BLaER1 (cell line): ENCODE results near the gene GABBR2.
A peak's percentile ranks its signal among the peaks of the same experiment; 100 is the strongest.
"Not testable (repeated sequence)": the region's sequence is repeated elsewhere in the genome, so short reads cannot be mapped to it uniquely, and the experiment has no call there.

Experiments
- H3K27ac ChIP-seq: shearing (Covaris generic); formaldehyde crosslinking; 2 replicates; pipeline ENCODE4 v1.8.1; 2022
- H3K27me3 ChIP-seq: shearing (Covaris generic); formaldehyde crosslinking; 2 replicates; pipeline ENCODE4 v1.8.1; 2022
- H3K36me3 ChIP-seq: shearing (Covaris generic); formaldehyde crosslinking; 2 replicates; pipeline ENCODE4 v1.8.1; 2022
- H3K4me1 ChIP-seq: shearing (Covaris generic); formaldehyde crosslinking; 2 replicates; pipeline ENCODE4 v1.8.1; 2022
- H3K4me2 ChIP-seq: shearing (Covaris generic); formaldehyde crosslinking; 2 replicates; pipeline ENCODE4 v1.8.1; 2022
- H3K4me3 ChIP-seq: shearing (Covaris generic); formaldehyde crosslinking; 2 replicates; pipeline ENCODE4 v1.8.1; 2022
- H3K9ac ChIP-seq: shearing (Covaris generic); formaldehyde crosslinking; 2 replicates; pipeline ENCODE4 v1.8.1; 2022
- H3K9me3 ChIP-seq: shearing (Covaris generic); formaldehyde crosslinking; 2 replicates; pipeline ENCODE4 v1.8.1; 2022
- H4K20me1 ChIP-seq: shearing (Covaris generic); formaldehyde crosslinking; 2 replicates; pipeline ENCODE4 v1.8.1; 2022
- Cebpa-rat ChIP-seq: shearing (Covaris generic); IDR thresholded peaks from 2 replicates; pipeline ENCODE4 v1.8.1; 2022

The GABBR2 gene

GRCh38 chr9:98479967-98480847, 228.5 kb downstream of the GABBR2 start:
- Histone ChIP-seq H3K27ac (no peak overlapping the region), H3K9ac (no peak overlapping the region), H3K4me2 (no peak overlapping the region), H3K27me3 (no peaks in the 10 kb centered on the region), H3K4me1 (peaks cover 54% of the 10 kb centered on the region), H3K9me3 (no peaks in the 10 kb centered on the region), H4K20me1 (no peaks in the 10 kb centered on the region), H3K4me3 (no peak overlapping the region), H3K36me3 (no peaks in the 10 kb centered on the region)
- no peak for TF ChIP-seq Cebpa-rat

DNA sequence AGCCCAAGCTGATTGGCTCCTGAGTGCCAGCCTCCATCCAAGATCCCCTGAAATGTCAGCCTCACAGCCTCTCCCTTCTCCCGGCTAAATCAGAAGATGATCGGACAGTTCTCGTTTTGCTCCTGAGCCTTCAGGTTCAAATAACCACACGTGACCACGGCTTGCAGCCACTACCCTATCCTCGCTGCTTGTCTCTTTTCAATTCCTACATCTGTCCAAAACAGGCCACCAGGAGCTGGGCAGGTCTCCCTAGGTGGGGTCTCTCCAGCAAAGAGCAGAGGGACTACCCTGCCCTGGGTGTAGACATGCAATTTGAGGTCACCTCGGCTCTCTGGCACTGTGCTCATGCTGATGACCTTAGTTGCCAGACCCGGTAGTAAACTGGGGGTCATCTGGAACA, 229.3 kb downstream of the GABBR2 start:
- no peaks in the 10 kb centered on the region for H3K27me3 ChIP-seq
- no peak overlapping the region for H3K4me3 ChIP-seq
- H3K9me3 ChIP-seq = 0 out of 2 replicates have a peak, but pooled peaks cover 4% of the 10 kb centered on the region
- peaks cover 54% of the 10 kb centered on the region for H3K4me1 ChIP-seq
- no peak overlapping the region for H3K27ac ChIP-seq
- H3K9ac ChIP-seq = no peak overlapping the region
- H3K36me3 ChIP-seq = no peaks in the 10 kb centered on the region
- TF ChIP-seq Cebpa-rat = no peak
- no peak overlapping the region for H3K4me2 ChIP-seq
- H4K20me1 ChIP-seq = no peaks in the 10 kb centered on the region

DNA sequence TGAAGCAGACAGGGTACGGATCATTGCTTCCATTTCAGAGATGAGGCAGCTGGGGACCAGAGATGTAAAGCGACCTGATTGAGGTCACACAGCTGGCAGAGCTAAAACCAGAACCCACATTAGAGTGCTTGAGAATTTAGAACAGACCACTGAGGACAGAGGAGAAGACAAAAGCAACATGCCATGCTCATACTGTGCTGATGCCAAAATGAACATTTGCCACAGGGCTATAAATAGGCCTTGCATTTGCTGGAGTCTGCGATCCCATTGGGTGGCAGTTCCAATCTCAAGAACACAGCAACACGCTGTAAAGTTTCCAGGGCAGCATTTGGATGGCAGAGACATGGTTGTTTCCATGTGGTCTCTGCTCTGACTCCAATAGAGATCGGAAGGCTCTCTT, 230.9 kb downstream of the GABBR2 start:
- H3K27me3 ChIP-seq = no peaks in the 10 kb centered on the region
- no peak overlapping the region for H3K4me3 ChIP-seq
- H3K27ac ChIP-seq = no peak overlapping the region; the same call in 1 of the 2 replicates
- peaks cover 46% of the 10 kb centered on the region for H3K4me1 ChIP-seq
- TF ChIP-seq Cebpa-rat = no peak
- no peaks in the 10 kb centered on the region for H3K36me3 ChIP-seq
- 0 out of 2 replicates have a peak, but pooled peaks cover 4% of the 10 kb centered on the region for H3K9me3 ChIP-seq
- H3K4me2 ChIP-seq = peak overlapping the region; percentile 56
- no peaks in the 10 kb centered on the region for H4K20me1 ChIP-seq
- no peak overlapping the region for H3K9ac ChIP-seq

- no peaks in the 10 kb centered on the region for H3K36me3 ChIP-seq
- no peaks in the 10 kb centered on the region for H4K20me1 ChIP-seq
- H3K27me3 ChIP-seq = no peaks in the 10 kb centered on the region
- H3K27ac ChIP-seq = no peak overlapping the region
- H3K9me3 ChIP-seq = peaks cover 15% of the 10 kb centered on the region; the same call in 1 of the 2 replicates
- no peak overlapping the region for H3K9ac ChIP-seq
- TF ChIP-seq Cebpa-rat = no peak
- no peak overlapping the region for H3K4me3 ChIP-seq
- H3K4me2 ChIP-seq = no peak overlapping the region
- H3K4me1 ChIP-seq = peaks cover 22% of the 10 kb centered on the region
These were observed 236.5 kb downstream of the GABBR2 start for GRCh38 chr9:98472216-98472615.

DNA sequence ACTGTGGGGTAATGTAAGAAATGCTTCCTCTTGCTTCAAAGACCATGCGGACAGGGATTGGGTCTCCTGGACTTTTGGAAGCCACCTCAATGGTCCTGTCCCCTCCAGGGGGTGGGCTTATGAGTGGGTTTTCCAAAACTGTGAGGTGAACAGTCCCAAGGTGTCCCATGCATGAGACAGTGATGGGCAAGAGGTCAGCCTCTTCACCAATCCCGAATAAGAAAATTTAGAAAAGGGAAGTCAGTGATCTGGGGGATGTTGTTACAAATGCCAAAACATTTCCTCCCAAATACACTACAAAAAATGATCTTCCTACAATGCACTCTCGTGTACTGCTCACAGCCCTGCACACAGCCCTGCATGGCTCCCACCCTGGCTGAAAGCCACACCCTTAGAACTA, 237.6 kb downstream of the GABBR2 start:
- peaks cover 15% of the 10 kb centered on the region for H3K4me1 ChIP-seq
- H3K27me3 ChIP-seq = no peaks in the 10 kb centered on the region
- TF ChIP-seq Cebpa-rat = no peak
- H3K4me3 ChIP-seq = no peak overlapping the region
- no peaks in the 10 kb centered on the region for H4K20me1 ChIP-seq
- H3K36me3 ChIP-seq = no peaks in the 10 kb centered on the region
- peaks cover 15% of the 10 kb centered on the region for H3K9me3 ChIP-seq
- no peak overlapping the region for H3K27ac ChIP-seq
- H3K4me2 ChIP-seq = no peak overlapping the region
- H3K9ac ChIP-seq = no peak overlapping the region

- no peak overlapping the region for H3K4me2 ChIP-seq
- no peak overlapping the region for H3K27ac ChIP-seq
- no peaks in the 10 kb centered on the region for H3K27me3 ChIP-seq
- H4K20me1 ChIP-seq = no peaks in the 10 kb centered on the region
- H3K4me3 ChIP-seq = no peak overlapping the region
- no peaks in the 10 kb centered on the region for H3K36me3 ChIP-seq
- no peak for TF ChIP-seq Cebpa-rat
- no peak overlapping the region for H3K9ac ChIP-seq
- peaks cover 18% of the 10 kb centered on the region for H3K9me3 ChIP-seq
- H3K4me1 ChIP-seq = peaks cover 22% of the 10 kb centered on the region
These were observed 240.0 kb downstream of the GABBR2 start for GRCh38 chr9:98468567-98469239.

DNA sequence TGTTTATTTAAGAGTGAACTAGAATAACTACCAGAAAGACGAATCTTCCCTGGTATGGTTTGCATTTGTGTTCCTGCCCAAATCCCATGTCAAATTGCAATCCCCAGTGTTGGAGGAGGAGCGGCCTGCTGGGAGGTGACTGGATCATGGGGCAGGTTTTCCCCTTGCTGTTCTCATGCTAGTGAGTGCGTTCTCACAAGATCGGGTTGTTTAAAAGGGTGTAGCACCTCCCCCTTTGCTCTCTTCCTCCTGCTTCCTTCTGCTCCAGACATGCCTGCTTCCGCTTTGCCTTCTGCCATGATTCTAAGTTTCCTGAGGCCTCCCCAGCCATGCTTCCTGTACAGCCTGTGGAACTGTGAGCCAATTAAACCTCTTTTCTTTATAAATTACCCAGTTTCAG, 242.9 kb downstream of the GABBR2 start:
- no peak for TF ChIP-seq Cebpa-rat
- no peaks in the 10 kb centered on the region for H3K36me3 ChIP-seq

DNA sequence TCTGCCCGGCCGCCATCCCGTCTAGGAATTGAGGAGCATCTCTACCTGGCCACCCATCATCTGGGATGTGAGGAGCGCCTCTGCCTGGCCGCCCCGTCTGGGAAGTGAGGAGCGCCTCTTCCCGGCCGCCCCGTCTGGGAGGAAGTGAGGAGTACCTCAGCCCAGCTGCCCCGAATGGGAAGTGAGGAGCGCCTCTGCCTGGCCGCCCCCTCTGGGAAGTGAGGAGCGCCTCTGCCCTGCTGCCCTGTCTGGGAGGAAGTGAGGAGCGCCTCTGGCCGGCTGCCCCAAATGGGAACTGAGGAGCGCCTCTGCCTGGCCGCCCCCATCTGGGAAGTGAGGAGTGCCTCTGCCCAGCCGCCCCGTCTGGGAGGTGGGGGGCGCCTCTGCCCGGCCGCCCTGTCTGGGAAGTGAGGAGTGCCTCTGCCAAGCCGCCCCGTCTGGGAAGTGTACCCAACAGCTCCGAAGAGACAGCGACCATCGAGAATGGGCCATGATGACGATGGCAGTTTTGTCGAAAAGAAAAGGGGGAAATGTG, 244.5 kb downstream of the GABBR2 start:
- H3K27ac ChIP-seq, H3K4me2 ChIP-seq, H3K36me3 ChIP-seq, H3K4me3 ChIP-seq, H3K27me3 ChIP-seq, H4K20me1 ChIP-seq, H3K9ac ChIP-seq: not testable (repeated sequence)
- Histone ChIP-seq H3K9me3 (peaks cover 39% of the 10 kb centered on the region), H3K4me1 (peaks cover 12% of the 10 kb centered on the region)

More for the DNA sequence above, 242.9 kb downstream of the GABBR2 start:
- no peak overlapping the region for H3K4me3 ChIP-seq
- no peaks in the 10 kb centered on the region for H4K20me1 ChIP-seq
- peak overlapping the region; percentile 33 for H3K4me2 ChIP-seq
- H3K9me3 ChIP-seq = peaks cover 39% of the 10 kb centered on the region
- no peak overlapping the region for H3K27ac ChIP-seq
- H3K4me1 ChIP-seq = peaks cover 22% of the 10 kb centered on the region
- no peak overlapping the region for H3K9ac ChIP-seq
- no peaks in the 10 kb centered on the region for H3K27me3 ChIP-seq

GRCh38 chr9:98462310-98462709, 246.4 kb downstream of the GABBR2 start:
- Histone ChIP-seq H4K20me1 (no peaks in the 10 kb centered on the region), H3K9me3 (peaks cover 39% of the 10 kb centered on the region), H3K4me1 (peaks cover 11% of the 10 kb centered on the region), H3K36me3 (no peaks in the 10 kb centered on the region), H3K27ac (no peak overlapping the region), H3K4me2 (no peak overlapping the region), H3K27me3 (no peaks in the 10 kb centered on the region), H3K4me3 (no peak overlapping the region), H3K9ac (no peak overlapping the region)
- TF ChIP-seq Cebpa-rat = no peak

DNA sequence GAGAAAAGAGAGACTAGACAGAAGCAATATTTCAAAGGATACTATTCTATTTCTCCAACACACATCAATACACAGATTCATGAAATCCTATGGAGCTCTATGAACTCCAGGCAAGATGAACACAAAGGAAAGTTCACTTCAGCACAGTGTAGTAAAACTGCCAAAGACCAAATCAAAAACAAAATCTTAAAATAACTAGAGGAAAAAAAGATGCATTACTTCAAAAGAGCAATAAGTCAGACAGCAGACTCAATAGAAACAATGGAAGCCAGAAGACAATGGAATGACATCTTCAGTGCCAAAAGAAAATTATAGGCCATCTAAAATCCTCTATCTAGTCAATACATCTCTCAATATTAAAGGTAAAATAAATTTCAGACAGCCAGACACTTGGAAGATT, 248.0 kb downstream of the GABBR2 start:
- Histone ChIP-seq H3K4me2 (no peak overlapping the region), H3K36me3 (no peaks in the 10 kb centered on the region), H3K27ac (no peak overlapping the region), H3K4me3 (no peak overlapping the region), H3K4me1 (peaks cover 3% of the 10 kb centered on the region), H3K9me3 (peaks cover 39% of the 10 kb centered on the region), H4K20me1 (no peaks in the 10 kb centered on the region), H3K27me3 (no peaks in the 10 kb centered on the region), H3K9ac (no peak overlapping the region)
- TF ChIP-seq Cebpa-rat = no peak
